ENCODE results near the gene TMPRSS6. TPM values are rescaled to one million over a fixed set of nuclear protein-coding genes. Genes with fewer than 3 reads are reported as not detected.

Gene TMPRSS6
- polyA plus RNA-seq, 3 donors: not detected

- Histone ChIP-seq H3K79me2 (ENCODE audit: insufficient read depth, low read length) (peaks cover 23% of the 10 kb centered on the region), H3K27ac (ENCODE audit: low read depth in 1 of 2, low read length in 2 of 2) (no peak overlapping the region), H3K9me3 (replicated peaks in 1 of 2; ENCODE audit: control insufficient read depth in 1 of 2, insufficient read depth in 1 of 2, low read length in 2 of 2) (no peaks in the 10 kb centered on the region), H3K4me1 (ENCODE audit: control insufficient read depth in 1 of 2, insufficient read depth in 2 of 2, low read length in 2 of 2) (peaks cover 12% of the 10 kb centered on the region in 2 donors), H3K9ac (ENCODE audit: insufficient read depth, low read length, poor library complexity, severe bottlenecking) (no peak overlapping the region), H4K20me1 (ENCODE audit: insufficient read depth, low read length) (peaks cover 8% of the 10 kb centered on the region), H2AFZ (ENCODE audit: insufficient read depth, low read depth, low read length, poor library complexity, severe bottlenecking) (no peak overlapping the region), H3K36me3 (replicated peaks in 1 of 2; ENCODE audit: control insufficient read depth in 1 of 2, insufficient read depth in 2 of 2, low read length in 2 of 2) (peaks cover 18 to 44% of the 10 kb centered on the region in 2 donors), H3K4me3 (replicated peaks in 1 of 3; ENCODE audit: low read depth in 2 of 3, low read length in 3 of 3) (no peak overlapping the region), H3K27me3 (ENCODE audit: control insufficient read depth in 2 of 2, insufficient read depth in 2 of 2, low read length in 2 of 2) (no peaks in the 10 kb centered on the region), H3K4me2 (replicated peaks; ENCODE audit: extremely low read depth, low read length, poor library complexity, severe bottlenecking) (no peak overlapping the region)
- no peaks in the 10 kb centered on the region for H3K9me3 Mint-ChIP-seq
- H3K4me1 Mint-ChIP-seq: peaks cover 20% of the 10 kb centered on the region
- TF ChIP-seq, protein P1, sequence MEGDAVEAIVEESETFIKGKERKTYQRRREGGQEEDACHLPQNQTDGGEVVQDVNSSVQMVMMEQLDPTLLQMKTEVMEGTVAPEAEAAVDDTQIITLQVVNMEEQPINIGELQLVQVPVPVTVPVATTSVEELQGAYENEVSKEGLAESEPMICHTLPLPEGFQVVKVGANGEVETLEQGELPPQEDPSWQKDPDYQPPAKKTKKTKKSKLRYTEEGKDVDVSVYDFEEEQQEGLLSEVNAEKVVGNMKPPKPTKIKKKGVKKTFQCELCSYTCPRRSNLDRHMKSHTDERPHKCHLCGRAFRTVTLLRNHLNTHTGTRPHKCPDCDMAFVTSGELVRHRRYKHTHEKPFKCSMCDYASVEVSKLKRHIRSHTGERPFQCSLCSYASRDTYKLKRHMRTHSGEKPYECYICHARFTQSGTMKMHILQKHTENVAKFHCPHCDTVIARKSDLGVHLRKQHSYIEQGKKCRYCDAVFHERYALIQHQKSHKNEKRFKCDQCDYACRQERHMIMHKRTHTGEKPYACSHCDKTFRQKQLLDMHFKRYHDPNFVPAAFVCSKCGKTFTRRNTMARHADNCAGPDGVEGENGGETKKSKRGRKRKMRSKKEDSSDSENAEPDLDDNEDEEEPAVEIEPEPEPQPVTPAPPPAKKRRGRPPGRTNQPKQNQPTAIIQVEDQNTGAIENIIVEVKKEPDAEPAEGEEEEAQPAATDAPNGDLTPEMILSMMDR (IDR thresholded peaks at IDR 0.05): no peak
- 98% methylated on average over 33 of the region's 34 CpGs for WGBS (ENCODE audit: insufficient coverage)
- H3K27ac Mint-ChIP-seq: no peak overlapping the region
- intact Hi-C loops (cut with micrococcal nuclease): no loop called here
- H3K27me3 Mint-ChIP-seq (ENCODE audit: low read depth in 3 of 3): peaks cover 0 to 2% (median 1%) of the 10 kb centered on the region in 3 donors
- H3K4me3 Mint-ChIP-seq: no peak overlapping the region
- no peak for DNase-seq
- peaks cover 21 to 28% of the 10 kb centered on the region in 2 donors for H3K36me3 Mint-ChIP-seq
These were observed 85.7 kb downstream of the TMPRSS6 start for GRCh38 chr22:37023743-37024338.

DNA sequence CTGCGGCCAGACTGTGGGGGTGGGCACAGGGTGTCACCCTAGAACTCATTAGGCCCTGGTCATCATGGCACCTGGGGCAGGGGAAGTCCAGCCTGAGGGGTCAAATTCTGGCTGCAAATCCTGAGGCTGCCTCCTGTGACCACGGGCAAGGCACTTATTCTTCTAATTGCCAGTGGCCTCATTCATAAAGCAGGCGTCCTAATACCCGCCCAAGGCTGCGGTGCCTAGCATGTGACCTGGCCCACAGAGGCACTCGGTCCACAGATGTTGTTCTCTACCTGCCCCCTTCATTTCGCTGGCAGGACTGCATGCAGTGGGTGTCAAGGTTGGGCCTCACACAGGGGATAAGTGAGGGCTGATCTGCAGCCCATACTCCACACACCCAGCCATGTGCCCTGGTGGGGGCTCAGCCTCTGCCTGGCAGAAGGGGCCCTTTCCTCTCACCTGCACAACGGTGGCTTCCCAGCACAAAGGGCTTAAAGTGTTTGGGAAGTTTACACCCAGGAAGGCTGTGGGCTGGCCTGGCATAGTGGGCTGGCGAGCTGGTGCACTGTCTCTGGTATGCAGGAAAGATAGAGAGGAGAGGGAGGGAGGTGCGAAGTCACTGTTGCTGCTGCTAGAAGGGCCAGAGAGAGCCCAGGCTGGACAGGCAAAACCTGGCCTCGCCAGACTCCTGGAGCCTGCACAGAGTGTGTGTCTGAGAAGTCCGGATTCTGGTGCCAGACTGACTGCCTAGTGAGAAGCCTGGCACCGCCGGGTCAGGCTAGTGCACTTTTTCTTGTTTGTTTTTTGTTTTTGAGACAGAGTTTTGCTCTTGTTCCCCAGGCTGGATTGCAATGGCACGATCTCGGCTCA lies 86.8 kb downstream of the TMPRSS6 start:
- Histone ChIP-seq H3K4me3 (replicated peaks in 1 of 3; ENCODE audit: low read depth in 2 of 3, low read length in 3 of 3) (no peak overlapping the region), H2AFZ (ENCODE audit: insufficient read depth, low read depth, low read length, poor library complexity, severe bottlenecking) (no peak overlapping the region), H3K36me3 (replicated peaks in 1 of 2; ENCODE audit: control insufficient read depth in 1 of 2, insufficient read depth in 2 of 2, low read length in 2 of 2) (peaks cover 14 to 36% of the 10 kb centered on the region in 2 donors), H3K27ac (ENCODE audit: low read depth in 1 of 2, low read length in 2 of 2) (no peak overlapping the region), H3K27me3 (ENCODE audit: control insufficient read depth in 2 of 2, insufficient read depth in 2 of 2, low read length in 2 of 2) (no peaks in the 10 kb centered on the region), H3K9ac (ENCODE audit: insufficient read depth, low read length, poor library complexity, severe bottlenecking) (no peak overlapping the region), H3K79me2 (ENCODE audit: insufficient read depth, low read length) (peaks cover 34% of the 10 kb centered on the region), H3K9me3 (replicated peaks in 1 of 2; ENCODE audit: control insufficient read depth in 1 of 2, insufficient read depth in 1 of 2, low read length in 2 of 2) (no peaks in the 10 kb centered on the region), H3K4me2 (replicated peaks; ENCODE audit: extremely low read depth, low read length, poor library complexity, severe bottlenecking) (no peak overlapping the region), H4K20me1 (ENCODE audit: insufficient read depth, low read length) (peaks cover 16% of the 10 kb centered on the region), H3K4me1 (ENCODE audit: control insufficient read depth in 1 of 2, insufficient read depth in 2 of 2, low read length in 2 of 2) (peaks cover 23% of the 10 kb centered on the region in 2 donors)
- intact Hi-C loops (cut with micrococcal nuclease): no loop called here
- TF ChIP-seq, protein P1 (IDR thresholded peaks at IDR 0.05): no peak
- H3K9me3 Mint-ChIP-seq: no peaks in the 10 kb centered on the region
- peak overlapping the region in 3 of 7 donors; percentile 38 to 43 (median 40) for H3K27ac Mint-ChIP-seq
- H3K4me1 Mint-ChIP-seq: peaks cover 30% of the 10 kb centered on the region
- peaks cover 20 to 30% of the 10 kb centered on the region in 2 donors for H3K36me3 Mint-ChIP-seq
- H3K4me3 Mint-ChIP-seq: no peak overlapping the region
- DNase-seq: no peak
- peaks cover 0 to 1% (median 0%) of the 10 kb centered on the region in 3 donors for H3K27me3 Mint-ChIP-seq (ENCODE audit: low read depth in 3 of 3)
- 88% methylated on average over 12 of the region's 16 CpGs for WGBS (ENCODE audit: insufficient coverage)

Data from CD14-positive monocyte (primary cell).